ENCODE data around the gene ABHD13.
A peak's percentile ranks its signal among the peaks of the same experiment; 100 is the strongest.
"Not testable (repeated sequence)": the region's sequence is repeated elsewhere in the genome, so short reads cannot be mapped to it uniquely, and the experiment has no call there.

The ABHD13 gene

GRCh38 chr13:108225440-108225839 is 7.2 kb downstream of the ABHD13 start:
- no peak for DNase-seq

DNA sequence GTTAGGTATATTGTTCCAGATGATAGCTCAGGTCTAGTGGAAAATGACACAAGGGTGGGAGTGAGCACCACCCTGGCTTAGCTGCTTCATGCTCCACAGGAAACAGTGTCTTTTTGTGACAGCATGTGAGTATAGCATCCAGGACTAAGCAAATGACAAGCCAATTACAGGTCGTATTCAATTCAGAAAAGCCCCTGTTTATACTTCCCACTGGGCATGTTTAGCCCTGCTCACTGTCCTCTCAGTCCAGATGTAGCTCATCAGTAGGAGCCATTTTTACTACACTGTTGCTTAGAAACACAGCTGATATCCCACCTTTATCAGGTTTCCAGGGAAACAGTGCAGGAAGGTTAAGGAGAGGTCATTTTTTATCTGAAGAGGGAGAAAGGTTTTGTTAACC is 8.0 kb downstream of the ABHD13 start:
- DNase-seq, result peak; percentile 45

- DNase-seq, result no peak
These were observed 9.6 kb downstream of the ABHD13 start for GRCh38 chr13:108227651-108228272.

DNA sequence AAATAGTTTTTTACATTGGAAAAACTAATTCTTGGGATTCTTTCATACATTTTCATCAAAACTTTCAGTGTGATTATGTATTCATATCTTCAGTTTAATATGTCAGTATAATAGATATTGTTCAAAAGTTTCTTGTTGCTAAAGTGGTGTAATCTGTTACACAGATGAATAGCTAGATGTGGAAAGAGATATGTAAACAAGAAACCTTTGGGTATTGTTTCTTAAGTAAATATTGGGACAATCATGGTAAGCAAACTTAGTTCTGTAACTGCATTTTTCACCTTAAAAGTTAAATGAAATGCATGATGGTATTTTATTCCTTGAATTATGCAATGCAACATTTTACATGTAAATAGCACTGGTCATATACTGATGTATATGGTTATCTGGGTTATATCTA is 12.2 kb downstream of the ABHD13 start:
- DNase-seq, result no peak

DNA sequence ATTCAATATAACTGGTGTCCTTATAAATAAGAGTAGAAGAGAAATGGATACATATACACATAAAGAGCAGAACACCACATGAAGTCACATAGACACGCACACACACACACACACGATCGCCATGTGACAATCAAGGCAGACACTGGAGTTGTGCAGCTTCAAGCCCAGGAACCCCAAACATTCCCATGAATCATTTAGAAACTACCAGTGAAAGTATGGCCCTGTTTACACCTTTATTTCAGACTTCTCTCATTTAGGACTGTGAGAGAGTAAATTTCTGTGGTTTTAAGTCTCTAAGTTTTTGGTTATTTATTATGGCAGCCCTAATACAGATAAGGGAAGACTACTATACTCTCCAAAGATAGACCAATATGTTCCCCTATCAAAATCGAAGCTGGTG is 31.0 kb downstream of the ABHD13 start:
- no peak for DNase-seq

- DNase-seq, result no peak
These were observed 39.1 kb downstream of the ABHD13 start for GRCh38 chr13:108257248-108257647.

DNA sequence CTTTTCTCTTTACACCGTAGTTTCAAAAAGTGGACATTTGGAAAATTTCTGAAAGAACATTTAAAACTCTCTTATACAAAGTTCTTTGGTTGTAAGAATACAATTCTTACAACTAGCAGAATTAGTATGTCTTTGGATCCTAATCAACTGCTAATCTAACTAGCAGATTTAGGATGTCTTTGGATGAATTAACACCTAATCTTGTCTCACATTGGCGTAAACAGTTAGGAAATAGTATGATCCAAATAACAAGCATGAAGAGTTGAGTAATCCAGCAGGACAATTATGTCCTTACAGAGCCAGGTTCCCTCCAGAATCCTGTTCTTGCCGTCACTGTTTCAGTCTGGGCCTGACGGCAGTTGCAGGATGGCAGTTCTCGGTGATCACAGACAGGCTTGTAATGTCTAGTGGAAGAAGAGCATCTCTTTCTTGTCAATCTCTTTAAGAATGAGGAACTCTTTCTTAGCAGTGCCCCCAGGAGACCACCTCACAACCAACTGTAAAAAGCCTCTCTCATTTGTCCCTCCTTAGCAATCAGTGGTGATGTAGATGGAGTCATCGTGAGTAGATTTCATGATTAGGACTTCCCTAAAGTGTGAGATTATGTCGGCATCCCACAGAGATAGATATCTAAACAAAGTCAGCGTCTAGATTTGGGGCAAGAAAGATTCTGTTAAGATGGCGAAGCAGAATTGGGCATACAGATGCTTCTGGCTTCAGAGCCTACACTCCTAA is 45.6 kb downstream of the ABHD13 start:
- no peak for DNase-seq

- no peak for DNase-seq
These were observed 48.3 kb downstream of the ABHD13 start for GRCh38 chr13:108266321-108266990.

DNA sequence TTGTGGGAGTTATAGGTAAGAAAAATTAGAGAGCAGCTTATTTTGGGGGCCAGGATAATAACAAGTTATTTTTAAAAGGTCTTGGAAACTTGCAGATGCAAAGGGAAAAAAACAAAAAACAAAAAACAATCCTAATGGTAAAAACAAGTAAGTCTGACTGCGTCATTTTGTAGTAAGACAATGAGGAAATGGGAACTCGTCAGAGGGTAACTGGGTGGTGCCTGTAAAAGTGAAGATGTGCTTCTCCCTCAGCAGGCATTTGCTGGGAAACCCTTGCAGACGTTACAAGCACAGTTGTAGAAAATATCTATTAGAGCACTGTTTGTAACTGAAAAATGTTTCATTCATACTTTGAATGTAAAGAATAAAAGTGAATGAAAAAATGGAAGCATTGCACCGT is 49.2 kb downstream of the ABHD13 start:
- no peak for DNase-seq

DNA sequence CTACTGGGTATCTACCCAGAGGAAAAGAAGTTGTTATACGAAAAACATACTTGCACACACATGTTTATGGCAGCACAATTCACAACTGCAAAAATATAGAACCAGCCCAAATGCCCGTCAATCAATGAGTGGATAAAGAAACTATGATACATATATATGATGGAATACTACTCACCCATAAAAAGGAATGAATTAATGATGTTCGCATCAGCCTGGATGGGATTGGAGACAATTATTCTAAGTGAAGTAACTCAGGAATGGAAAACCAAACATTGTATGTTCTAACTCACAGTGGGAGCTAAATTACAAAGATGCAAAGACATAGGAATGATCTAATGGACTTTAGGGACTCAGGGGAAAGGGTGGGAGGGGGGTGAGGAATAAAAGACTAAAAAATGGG is 49.7 kb downstream of the ABHD13 start:
- not testable (repeated sequence) for DNase-seq

GRCh38 chr13:108268466-108269112 is 50.4 kb downstream of the ABHD13 start:
- DNase-seq, result no peak

DNA sequence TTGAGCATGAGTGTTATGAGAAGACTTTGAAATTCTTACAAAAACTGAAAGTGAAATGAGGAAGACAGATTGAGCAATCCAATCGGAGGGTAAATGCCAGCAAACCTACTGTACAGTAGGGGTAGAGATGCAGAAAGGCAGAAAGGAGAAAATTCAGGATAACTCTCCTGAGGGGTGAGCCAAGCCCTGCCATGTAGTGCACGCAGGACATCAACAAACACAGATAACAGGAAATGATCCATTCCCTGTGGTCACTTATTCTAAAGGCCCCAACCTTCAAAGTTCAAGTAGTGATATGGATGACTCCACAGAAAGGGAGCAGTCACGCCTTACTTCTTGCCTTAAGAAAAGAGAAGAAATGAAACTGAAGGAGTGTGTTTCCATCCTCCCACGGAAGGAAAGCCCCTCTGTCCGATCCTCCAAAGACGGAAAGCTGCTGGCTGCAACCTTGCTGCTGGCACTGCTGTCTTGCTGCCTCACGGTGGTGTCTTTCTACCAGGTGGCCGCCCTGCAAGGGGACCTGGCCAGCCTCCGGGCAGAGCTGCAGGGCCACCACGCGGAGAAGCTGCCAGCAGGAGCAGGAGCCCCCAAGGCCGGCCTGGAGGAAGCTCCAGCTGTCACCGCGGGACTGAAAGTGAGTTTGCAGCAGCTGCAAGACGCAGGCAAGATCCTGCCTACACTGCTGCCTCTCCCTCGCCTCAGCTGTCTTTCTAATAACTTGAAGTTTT is 51.6 kb downstream of the ABHD13 start, which contains the start of gene TNFSF13B:
Gene TNFSF13B, plus strand, starts transcription at position 118 of the 728 bp plus-strand sequence. Its CDS starts 178 bp downstream, at position 296.
- DNase-seq, result no peak

DNA sequence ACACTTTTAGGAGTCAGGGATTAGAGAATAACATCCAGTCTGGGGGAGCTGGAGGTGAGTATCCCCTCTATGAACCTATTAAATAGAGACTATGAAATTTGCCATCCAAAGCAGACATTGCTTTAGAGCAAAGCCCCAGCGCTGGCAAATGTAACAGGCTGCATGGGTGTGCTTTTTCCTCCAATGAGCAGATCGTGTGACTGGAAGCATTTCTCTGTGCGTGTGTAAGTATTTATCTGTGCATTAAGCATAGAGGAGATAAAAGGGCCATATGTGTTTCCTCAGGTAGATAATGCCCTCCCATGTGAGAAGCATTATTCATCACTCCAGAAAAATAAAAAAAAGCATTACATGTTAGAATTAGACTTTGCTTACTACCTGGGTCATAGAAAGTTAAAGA is 52.2 kb downstream of the ABHD13 start:
- DNase-seq, result no peak

DNA sequence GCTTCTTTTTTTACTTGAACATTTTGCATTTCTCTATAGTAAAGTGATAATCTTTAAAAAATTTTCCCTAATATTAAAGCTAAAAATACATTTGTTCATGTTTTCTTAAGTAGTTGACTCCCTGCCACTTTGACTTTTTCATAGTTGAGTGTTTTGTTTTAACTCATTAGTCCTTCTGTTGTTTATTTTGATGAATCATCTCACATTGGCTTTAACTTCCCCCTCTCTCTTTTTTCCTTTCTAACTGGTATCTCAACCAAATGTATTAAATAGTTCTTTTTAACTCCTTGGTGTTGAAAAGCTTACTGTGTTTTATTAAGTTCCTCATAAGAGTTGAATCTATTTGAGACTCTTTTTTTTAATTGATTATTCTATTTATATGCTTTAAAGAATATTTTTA is 54.1 kb downstream of the ABHD13 start:
- DNase-seq, result no peak

DNA sequence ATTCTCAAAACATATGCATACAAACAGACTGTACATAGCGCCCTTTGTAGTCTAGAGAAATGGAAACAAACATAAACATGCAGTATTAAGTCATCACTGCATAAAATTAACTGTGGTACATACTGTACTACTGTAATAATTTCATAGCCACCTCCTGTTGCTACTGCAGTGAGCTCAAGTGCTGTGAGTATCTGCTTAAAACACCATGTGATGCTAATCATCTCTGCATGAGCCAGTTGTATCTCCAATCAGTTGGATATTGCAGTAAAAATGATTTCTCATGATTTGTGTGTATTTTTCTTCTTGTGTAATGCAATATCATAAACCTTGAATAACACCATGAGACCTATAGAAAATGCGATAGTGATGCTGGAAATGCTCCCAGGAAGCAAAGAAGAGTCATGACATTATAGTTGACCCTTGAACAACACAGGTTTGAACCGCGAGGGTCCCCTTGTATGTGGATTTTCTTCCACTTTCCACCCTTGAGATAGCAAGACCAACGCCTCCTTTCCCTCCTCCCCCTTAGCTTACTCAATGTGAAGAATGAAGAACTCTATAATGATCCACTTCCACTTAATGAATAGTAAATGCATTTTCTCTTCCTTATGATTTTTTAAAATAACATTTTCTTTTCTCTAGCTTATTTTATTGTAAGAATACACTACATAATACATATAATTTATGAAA is 55.4 kb downstream of the ABHD13 start:
- DNase-seq, result no peak

- DNase-seq, result no peak
These were observed 56.5 kb downstream of the ABHD13 start for GRCh38 chr13:108274718-108275117.

GRCh38 chr13:108276060-108276459 is 57.9 kb downstream of the ABHD13 start:
- no peak for DNase-seq

DNA sequence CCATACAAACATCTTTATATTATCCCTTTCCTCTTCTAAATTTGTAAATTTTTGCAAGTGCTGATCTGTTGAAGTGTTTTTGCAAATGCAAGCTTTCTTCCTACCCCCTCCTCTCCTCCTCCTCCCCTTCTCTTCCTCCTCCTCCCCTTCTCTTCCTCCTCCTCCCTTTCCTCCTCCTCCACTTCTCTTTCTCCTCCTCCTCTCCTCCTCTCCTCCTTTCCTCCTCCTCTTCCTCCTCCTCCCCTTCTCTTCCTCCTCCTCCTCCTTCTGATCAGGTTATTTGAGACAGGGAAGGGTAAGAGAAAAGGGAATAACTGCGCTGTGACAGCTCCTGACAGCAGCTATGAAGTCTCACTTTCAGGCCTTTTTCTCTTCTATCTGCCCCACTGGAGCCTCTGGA is 60.3 kb downstream of the ABHD13 start:
- DNase-seq, result no peak

DNA sequence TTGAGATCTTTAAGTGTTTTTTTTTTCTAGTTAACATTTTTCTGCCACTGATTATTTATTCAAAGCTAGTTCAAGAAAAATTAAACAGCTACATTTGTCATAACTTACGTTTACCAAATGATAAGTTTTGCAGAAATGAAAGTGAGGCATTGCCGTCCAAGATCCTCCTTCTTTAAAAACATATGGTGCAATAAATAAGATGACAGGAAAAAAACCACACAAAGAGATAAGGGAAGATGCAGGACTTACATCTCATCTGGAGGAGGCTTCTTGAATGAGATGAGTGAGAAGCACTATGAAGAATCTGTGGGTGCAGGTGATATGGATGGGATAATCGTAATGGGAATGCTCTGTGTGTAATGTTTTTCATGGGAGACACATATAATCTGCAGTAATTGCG is 63.7 kb downstream of the ABHD13 start:
- no peak for DNase-seq

- no peak for DNase-seq
These were observed 64.9 kb downstream of the ABHD13 start for GRCh38 chr13:108283110-108283509.

Data from NCI-H2171 (cell line).